ENCODE data around the gene DIP2C. TPM values are rescaled to one million over a fixed set of nuclear protein-coding genes. Genes with fewer than 3 reads are reported as not detected.

The DIP2C gene
- total RNA-seq, 1 donor from 2014 or later: 11.4 TPM

DNA sequence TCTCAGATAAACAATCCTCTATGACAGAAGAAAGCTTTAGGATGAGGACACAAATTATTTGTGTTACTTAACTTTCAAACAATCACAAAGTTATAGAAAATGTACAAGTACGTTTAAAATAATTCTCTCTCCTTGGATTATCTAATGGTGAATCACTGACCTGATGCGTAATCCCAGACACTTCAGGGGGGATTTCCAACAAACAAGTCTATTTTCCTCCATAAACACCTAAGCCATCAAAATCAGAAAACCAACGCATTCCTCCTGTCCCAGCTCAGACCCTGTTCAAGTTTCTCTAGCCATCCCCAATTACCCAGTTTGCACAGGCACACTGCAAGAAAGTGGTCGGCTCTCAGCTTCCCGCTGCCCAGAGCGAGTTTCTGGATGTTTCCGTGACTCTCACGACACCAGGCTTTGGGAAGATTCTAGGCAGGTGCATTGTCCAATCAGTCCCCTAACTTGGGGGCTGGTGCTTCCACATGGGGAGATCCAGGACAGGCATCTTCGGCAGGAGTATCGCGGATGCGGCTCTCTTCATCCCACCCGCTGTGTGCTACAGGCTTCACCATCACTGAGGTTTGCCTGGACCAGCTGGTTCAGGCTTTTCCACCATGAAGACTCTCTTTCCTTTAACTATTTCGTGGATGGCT is 354.2 kb downstream of the DIP2C start:
- no peak for DNase-seq (ENCODE audit: low read depth)
- H3K4me3 ChIP-seq (ENCODE audit: low read depth, low read length): no peak overlapping the region
- TF ChIP-seq CTCF (conservative IDR thresholded peaks at IDR 0.05; ENCODE audit: low read depth, low read length): no peak

- no peak for TF ChIP-seq CTCF (conservative IDR thresholded peaks at IDR 0.05; ENCODE audit: low read depth, low read length)
- DNase-seq (ENCODE audit: low read depth): no peak
These were observed 358.3 kb downstream of the DIP2C start for GRCh38 chr10:331186-331585.

DNA sequence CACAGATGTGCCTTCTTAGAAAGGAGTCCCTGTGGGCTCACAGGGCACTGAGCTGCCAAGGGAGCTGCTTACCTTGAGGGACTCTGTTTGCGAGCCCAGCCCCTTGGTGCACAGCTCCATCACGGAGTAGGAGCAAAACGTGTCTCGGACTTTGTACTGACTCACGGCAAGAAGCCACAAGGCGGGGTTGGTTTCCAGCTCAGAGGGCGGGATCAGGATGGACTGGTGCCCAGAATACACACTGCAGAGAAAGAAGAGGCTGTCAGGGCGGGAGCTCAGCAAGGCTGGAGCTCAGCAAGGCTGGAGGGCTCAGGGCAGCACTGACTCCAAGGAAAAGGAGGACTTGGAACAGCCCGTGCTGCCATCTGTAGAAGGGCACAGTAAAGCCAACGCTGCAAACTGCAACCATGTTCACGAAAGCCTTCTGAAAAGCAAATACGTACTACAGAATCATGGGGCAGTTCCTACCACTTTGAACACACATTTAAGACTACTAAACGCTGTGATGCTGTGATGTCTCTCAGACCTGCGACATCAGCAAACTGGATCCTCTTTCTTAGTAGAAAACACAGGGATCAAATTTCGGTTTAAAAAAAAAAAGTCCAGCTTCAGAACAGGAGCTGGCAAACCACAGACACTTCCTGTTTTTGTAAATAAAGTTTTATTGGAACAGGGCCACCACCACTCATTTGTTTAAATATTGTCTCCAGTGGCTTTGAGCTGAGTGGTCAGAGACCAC is 359.9 kb downstream of the DIP2C start:
- TF ChIP-seq CTCF (conservative IDR thresholded peaks at IDR 0.05; ENCODE audit: low read depth, low read length): no peak
- peak; percentile 57 for DNase-seq (ENCODE audit: low read depth)
- H3K4me3 ChIP-seq (ENCODE audit: low read depth, low read length): peak overlapping the region; percentile 52

More at GRCh38 chr10:331186-331585, 358.3 kb downstream of the DIP2C start:
- no peak overlapping the region for H3K4me3 ChIP-seq (ENCODE audit: low read depth, low read length)

GRCh38 chr10:327889-328852 is 361.3 kb downstream of the DIP2C start:
- no peak overlapping the region for H3K4me3 ChIP-seq (ENCODE audit: low read depth, low read length)
- no peak for DNase-seq (ENCODE audit: low read depth)
- no peak for TF ChIP-seq CTCF (conservative IDR thresholded peaks at IDR 0.05; ENCODE audit: low read depth, low read length)

GRCh38 chr10:326894-327635 is 362.4 kb downstream of the DIP2C start:
- no peak overlapping the region for H3K4me3 ChIP-seq (ENCODE audit: low read depth, low read length)
- TF ChIP-seq CTCF (conservative IDR thresholded peaks at IDR 0.05; ENCODE audit: low read depth, low read length): no peak
- DNase-seq (ENCODE audit: low read depth): no peak

GRCh38 chr10:326350-326749 is 363.1 kb downstream of the DIP2C start:
- DNase-seq (ENCODE audit: low read depth): no peak
- H3K4me3 ChIP-seq (ENCODE audit: low read depth, low read length): no peak overlapping the region
- TF ChIP-seq CTCF (conservative IDR thresholded peaks at IDR 0.05; ENCODE audit: low read depth, low read length): no peak
